Naive B cell (primary cell): ENCODE results near the gene MMP25. TPM values are rescaled to one million over a fixed set of nuclear protein-coding genes. Genes with fewer than 3 reads are reported as not detected.

Source experiments
- polyA plus RNA-seq, 6 donors: library from polyadenylated mRNA; unstranded; fragments of 300-500 nt; fragmentation: Illumina TruSeq; gene quantifications; one replicate each; pipeline ENCODE4 v1.2.3, GENCODE V29; 2021; ENCODE audit warnings: low read depth in 6 of 6

Gene MMP25
- polyA plus RNA-seq, 6 donors from 2014 or later = 0.29 to 0.55 TPM; not detected in 4

Other genes with a start within 250 kb of the MMP25 start
- gene PRSS41, start 248.1 kb upstream of the MMP25 start, polyA plus RNA-seq = not detected
- 1 to 10 TPM in 4 of 6 donors, under 1 TPM in 1, not detected in 1; 0.51 to 4.4 (median 1.9) TPM for gene PRSS21, start 229.3 kb upstream of the MMP25 start, polyA plus RNA-seq
- not detected for gene ZG16B, start 216.3 kb upstream of the MMP25 start, polyA plus RNA-seq
- not detected for gene PRSS22, start 188.4 kb upstream of the MMP25 start, polyA plus RNA-seq
- gene FLYWCH2, start 163.3 kb upstream of the MMP25 start, polyA plus RNA-seq = 10 to 100 TPM; 15.6 to 22.6 (median 18.9) TPM
- 10 to 100 TPM in 3 of 6 donors, 1 to 10 TPM in 3; 6.3 to 13.4 (median 9.5) TPM for gene FLYWCH1, start 134.6 kb upstream of the MMP25 start, polyA plus RNA-seq
- 1 to 10 TPM in 3 of 6 donors, under 1 TPM in 2, not detected in 1; 0.25 to 4.4 (median 1.2) TPM for gene KREMEN2, start 82.3 kb upstream of the MMP25 start, polyA plus RNA-seq
- 1 to 10 TPM in 3 of 6 donors, under 1 TPM in 2, not detected in 1; 0.43 to 1.3 (median 1.1) TPM for gene PAQR4, start 77.2 kb upstream of the MMP25 start, polyA plus RNA-seq
- gene PKMYT1, start 66.1 kb upstream of the MMP25 start, polyA plus RNA-seq = under 1 TPM in 4 of 6 donors, not detected in 2; 0.45 to 0.88 (median 0.62) TPM
- gene CLDN9, start 33.6 kb upstream of the MMP25 start, polyA plus RNA-seq = not detected
- not detected for gene CLDN6, start 28.4 kb upstream of the MMP25 start, polyA plus RNA-seq
- not detected for gene TNFRSF12A, start 26.2 kb upstream of the MMP25 start, polyA plus RNA-seq
- gene HCFC1R1, start 22.6 kb upstream of the MMP25 start, polyA plus RNA-seq = 10 to 100 TPM in 5 of 6 donors, 1 to 10 TPM in 1; 7.6 to 21.4 (median 15.4) TPM
- gene THOC6, start 22.5 kb upstream of the MMP25 start, polyA plus RNA-seq = 10 to 100 TPM; 35.7 to 75.7 (median 48.3) TPM
- gene BICDL2, start 9.6 kb upstream of the MMP25 start, polyA plus RNA-seq = not detected
- 10 to 100 TPM in 2 of 6 donors, 1 to 10 TPM in 4; 3.0 to 15.0 (median 6.2) TPM for gene IL32, start 19.1 kb downstream of the MMP25 start, polyA plus RNA-seq
- not detected for gene ZSCAN10, start 52.7 kb downstream of the MMP25 start, polyA plus RNA-seq
- under 1 TPM in 1 of 6 donors, not detected in 5; 0.47 TPM for gene ZNF205, start 66.0 kb downstream of the MMP25 start, polyA plus RNA-seq
- 1 to 10 TPM in 4 of 6 donors, under 1 TPM in 1, not detected in 1; 0.38 to 2.7 (median 1.6) TPM for gene ZNF213, start 88.5 kb downstream of the MMP25 start, polyA plus RNA-seq
- not detected for gene OR1F1, start 141.6 kb downstream of the MMP25 start, polyA plus RNA-seq
- gene ZNF200, start 188.6 kb downstream of the MMP25 start, polyA plus RNA-seq = 10 to 100 TPM in 4 of 6 donors, 1 to 10 TPM in 2; 5.4 to 13.8 (median 11.0) TPM
- under 1 TPM in 1 of 6 donors, not detected in 5; 0.25 TPM for gene MEFV, start 210.1 kb downstream of the MMP25 start, polyA plus RNA-seq
- gene ZNF263, start 236.9 kb downstream of the MMP25 start, polyA plus RNA-seq = 10 to 100 TPM; 39.8 to 65.5 (median 51.6) TPM